BLaER1 (cell line): Measurements from ENCODE around the gene TBC1D2B.

ENCODE experiments used
- H3K27ac ChIP-seq: shearing (Covaris generic); formaldehyde crosslinking; 2 replicates; pipeline ENCODE4 v1.8.1; 2022
- H3K27me3 ChIP-seq: shearing (Covaris generic); formaldehyde crosslinking; 2 replicates; pipeline ENCODE4 v1.8.1; 2022
- H3K36me3 ChIP-seq: shearing (Covaris generic); formaldehyde crosslinking; 2 replicates; pipeline ENCODE4 v1.8.1; 2022
- H3K4me1 ChIP-seq: shearing (Covaris generic); formaldehyde crosslinking; 2 replicates; pipeline ENCODE4 v1.8.1; 2022
- H3K4me2 ChIP-seq: shearing (Covaris generic); formaldehyde crosslinking; 2 replicates; pipeline ENCODE4 v1.8.1; 2022
- H3K4me3 ChIP-seq: shearing (Covaris generic); formaldehyde crosslinking; 2 replicates; pipeline ENCODE4 v1.8.1; 2022
- H3K9ac ChIP-seq: shearing (Covaris generic); formaldehyde crosslinking; 2 replicates; pipeline ENCODE4 v1.8.1; 2022
- H3K9me3 ChIP-seq: shearing (Covaris generic); formaldehyde crosslinking; 2 replicates; pipeline ENCODE4 v1.8.1; 2022
- H4K20me1 ChIP-seq: shearing (Covaris generic); formaldehyde crosslinking; 2 replicates; pipeline ENCODE4 v1.8.1; 2022
- Cebpa-rat ChIP-seq: shearing (Covaris generic); IDR thresholded peaks from 2 replicates; pipeline ENCODE4 v1.8.1; 2022

Gene TBC1D2B

GRCh38 chr15:78020007-78020406, 57.5 kb downstream of the TBC1D2B start:
- Histone ChIP-seq H3K4me3 (no peak overlapping the region), H3K27ac (no peak overlapping the region), H4K20me1 (no peaks in the 10 kb centered on the region), H3K9me3 (no peaks in the 10 kb centered on the region), H3K36me3 (peaks cover 68% of the 10 kb centered on the region), H3K4me1 (peaks cover 24% of the 10 kb centered on the region), H3K9ac (no peak overlapping the region), H3K4me2 (peak overlapping the region; percentile 71), H3K27me3 (no peaks in the 10 kb centered on the region)
- TF ChIP-seq Cebpa-rat = no peak

GRCh38 chr15:78018946-78019644, 58.4 kb downstream of the TBC1D2B start:
- H3K4me2 ChIP-seq = peak overlapping the region; percentile 71
- H3K27me3 ChIP-seq = no peaks in the 10 kb centered on the region
- peaks cover 68% of the 10 kb centered on the region for H3K36me3 ChIP-seq
- no peak overlapping the region for H3K4me3 ChIP-seq
- no peak overlapping the region for H3K27ac ChIP-seq
- H4K20me1 ChIP-seq = no peaks in the 10 kb centered on the region
- peak overlapping the region; percentile 20; the same call in 1 of the 2 replicates for H3K9ac ChIP-seq
- H3K9me3 ChIP-seq = no peaks in the 10 kb centered on the region
- TF ChIP-seq Cebpa-rat = no peak
- H3K4me1 ChIP-seq = peaks cover 24% of the 10 kb centered on the region

GRCh38 chr15:78018445-78018844, 59.1 kb downstream of the TBC1D2B start:
- no peak for TF ChIP-seq Cebpa-rat
- H3K27ac ChIP-seq = no peak overlapping the region
- peak overlapping the region; percentile 71 for H3K4me2 ChIP-seq
- peak overlapping the region; percentile 20; the same call in 1 of the 2 replicates for H3K9ac ChIP-seq
- H3K4me3 ChIP-seq = no peak overlapping the region
- no peaks in the 10 kb centered on the region for H3K27me3 ChIP-seq
- peaks cover 68% of the 10 kb centered on the region for H3K36me3 ChIP-seq
- no peaks in the 10 kb centered on the region for H3K9me3 ChIP-seq
- peaks cover 24% of the 10 kb centered on the region for H3K4me1 ChIP-seq
- H4K20me1 ChIP-seq = no peaks in the 10 kb centered on the region

- no peaks in the 10 kb centered on the region for H3K9me3 ChIP-seq
- H4K20me1 ChIP-seq = no peaks in the 10 kb centered on the region
- peaks cover 70% of the 10 kb centered on the region for H3K36me3 ChIP-seq
- H3K27ac ChIP-seq = no peak overlapping the region
- H3K4me2 ChIP-seq = no peak overlapping the region
- no peak for TF ChIP-seq Cebpa-rat
- H3K27me3 ChIP-seq = no peaks in the 10 kb centered on the region
- peaks cover 24% of the 10 kb centered on the region for H3K4me1 ChIP-seq
- H3K4me3 ChIP-seq = no peak overlapping the region
- H3K9ac ChIP-seq = no peak overlapping the region
Measured at GRCh38 chr15:78016860-78017259, 60.7 kb downstream of the TBC1D2B start.

GRCh38 chr15:78012643-78013077, 64.9 kb downstream of the TBC1D2B start:
- Histone ChIP-seq H4K20me1 (no peaks in the 10 kb centered on the region), H3K27ac (no peak overlapping the region), H3K9me3 (no peaks in the 10 kb centered on the region), H3K27me3 (no peaks in the 10 kb centered on the region), H3K36me3 (peaks cover 93% of the 10 kb centered on the region), H3K4me3 (no peak overlapping the region), H3K4me1 (0 out of 2 replicates have a peak, but pooled peaks cover under 1% of the 10 kb centered on the region), H3K9ac (no peak overlapping the region), H3K4me2 (no peak overlapping the region)
- peak; percentile 80 for TF ChIP-seq Cebpa-rat

GRCh38 chr15:78010067-78010466, 67.4 kb downstream of the TBC1D2B start:
- no peak for TF ChIP-seq Cebpa-rat
- H3K4me3 ChIP-seq = no peak overlapping the region
- H3K27me3 ChIP-seq = no peaks in the 10 kb centered on the region
- no peak overlapping the region for H3K9ac ChIP-seq
- H4K20me1 ChIP-seq = no peaks in the 10 kb centered on the region
- H3K36me3 ChIP-seq = peaks cover 92% of the 10 kb centered on the region
- H3K27ac ChIP-seq = no peak overlapping the region
- H3K4me2 ChIP-seq = no peak overlapping the region
- no peaks in the 10 kb centered on the region for H3K9me3 ChIP-seq
- H3K4me1 ChIP-seq = no peaks in the 10 kb centered on the region

- Histone ChIP-seq H3K4me1 (peaks cover 6% of the 10 kb centered on the region), H4K20me1 (peaks cover 10% of the 10 kb centered on the region; the same call in 1 of the 2 replicates), H3K9ac (0 out of 2 replicates have a peak overlapping the region, but pooled peaks have one; percentile 17), H3K27me3 (no peaks in the 10 kb centered on the region), H3K9me3 (no peaks in the 10 kb centered on the region), H3K36me3 (peaks cover 86% of the 10 kb centered on the region), H3K4me2 (no peak overlapping the region), H3K4me3 (no peak overlapping the region), H3K27ac (no peak overlapping the region)
- TF ChIP-seq Cebpa-rat = no peak
Measured at GRCh38 chr15:78007964-78008886, 69.3 kb downstream of the TBC1D2B start.

- TF ChIP-seq Cebpa-rat = no peak
- H3K36me3 ChIP-seq = peaks cover 86% of the 10 kb centered on the region
- H3K9ac ChIP-seq = no peak overlapping the region
- H3K4me1 ChIP-seq = peaks cover 14% of the 10 kb centered on the region
- H3K4me2 ChIP-seq = no peak overlapping the region
- no peaks in the 10 kb centered on the region for H3K9me3 ChIP-seq
- peaks cover 10% of the 10 kb centered on the region; the same call in 1 of the 2 replicates for H4K20me1 ChIP-seq
- no peak overlapping the region for H3K4me3 ChIP-seq
- no peaks in the 10 kb centered on the region for H3K27me3 ChIP-seq
- H3K27ac ChIP-seq = no peak overlapping the region
Measured at GRCh38 chr15:78007211-78007931, 70.1 kb downstream of the TBC1D2B start.

- no peak overlapping the region for H3K27ac ChIP-seq
- H4K20me1 ChIP-seq = peaks cover 10% of the 10 kb centered on the region; the same call in 1 of the 2 replicates
- no peak overlapping the region for H3K9ac ChIP-seq
- H3K9me3 ChIP-seq = no peaks in the 10 kb centered on the region
- TF ChIP-seq Cebpa-rat = no peak
- peaks cover 17% of the 10 kb centered on the region for H3K4me1 ChIP-seq
- H3K4me2 ChIP-seq = no peak overlapping the region
- no peak overlapping the region for H3K4me3 ChIP-seq
- peaks cover 86% of the 10 kb centered on the region for H3K36me3 ChIP-seq
- H3K27me3 ChIP-seq = no peaks in the 10 kb centered on the region
Measured at GRCh38 chr15:78006567-78007205, 70.8 kb downstream of the TBC1D2B start.
